SU-DHL-6 (cell line): ENCODE measurements around the gene INSC.

Source experiments
- EZH2phosphoT487 ChIP-seq: fragments of 200-600 bp; sonication (generic), shearing (Covaris generic); conservative IDR thresholded peaks from 2 replicates; pipeline ENCODE4 v1.6.1; 2018; ENCODE audit warnings: mild to moderate bottlenecking, antibody characterized with exemption, low read length, moderate library complexity, mixed read lengths
- TF ChIP-seq, protein P1 (sequence below): fragments of 200-600 bp; sonication (generic); IDR thresholded peaks from one replicate; pipeline ENCODE4 v1.5.1; 2017; ENCODE audit warnings: antibody characterized with exemption, mild to moderate bottlenecking, low read length, moderate library complexity; ENCODE audit not compliant: insufficient read depth, poor library complexity, severe bottlenecking

- TF ChIP-seq, protein P1, sequence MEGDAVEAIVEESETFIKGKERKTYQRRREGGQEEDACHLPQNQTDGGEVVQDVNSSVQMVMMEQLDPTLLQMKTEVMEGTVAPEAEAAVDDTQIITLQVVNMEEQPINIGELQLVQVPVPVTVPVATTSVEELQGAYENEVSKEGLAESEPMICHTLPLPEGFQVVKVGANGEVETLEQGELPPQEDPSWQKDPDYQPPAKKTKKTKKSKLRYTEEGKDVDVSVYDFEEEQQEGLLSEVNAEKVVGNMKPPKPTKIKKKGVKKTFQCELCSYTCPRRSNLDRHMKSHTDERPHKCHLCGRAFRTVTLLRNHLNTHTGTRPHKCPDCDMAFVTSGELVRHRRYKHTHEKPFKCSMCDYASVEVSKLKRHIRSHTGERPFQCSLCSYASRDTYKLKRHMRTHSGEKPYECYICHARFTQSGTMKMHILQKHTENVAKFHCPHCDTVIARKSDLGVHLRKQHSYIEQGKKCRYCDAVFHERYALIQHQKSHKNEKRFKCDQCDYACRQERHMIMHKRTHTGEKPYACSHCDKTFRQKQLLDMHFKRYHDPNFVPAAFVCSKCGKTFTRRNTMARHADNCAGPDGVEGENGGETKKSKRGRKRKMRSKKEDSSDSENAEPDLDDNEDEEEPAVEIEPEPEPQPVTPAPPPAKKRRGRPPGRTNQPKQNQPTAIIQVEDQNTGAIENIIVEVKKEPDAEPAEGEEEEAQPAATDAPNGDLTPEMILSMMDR = no peak
- TF ChIP-seq EZH2phosphoT487 = no peak
Observed at GRCh38 chr11:15071556-15072255, 43.0 kb upstream of the INSC start.
